ENCODE measurements around the gene ASB11.

DNA sequence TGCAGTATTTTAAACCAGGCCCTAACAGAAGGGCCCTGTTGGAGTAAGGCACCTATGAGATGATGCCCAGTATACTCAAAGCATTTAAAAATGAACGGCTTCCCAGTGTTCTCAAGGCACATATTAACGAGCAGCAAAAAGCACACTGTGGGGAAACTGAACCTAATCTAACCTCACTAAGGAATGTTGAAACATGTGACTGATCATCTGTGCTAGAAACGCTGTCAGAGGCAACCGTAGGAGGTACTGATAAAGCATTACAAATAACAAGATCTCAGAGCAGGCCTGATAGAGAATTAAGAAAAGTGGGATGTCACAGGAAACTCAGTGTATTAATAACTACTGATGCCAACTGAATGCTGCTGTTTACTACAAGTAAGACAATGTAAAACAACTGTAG lies 69.5 kb downstream of the ASB11 start:
- TF ChIP-seq, protein P1, sequence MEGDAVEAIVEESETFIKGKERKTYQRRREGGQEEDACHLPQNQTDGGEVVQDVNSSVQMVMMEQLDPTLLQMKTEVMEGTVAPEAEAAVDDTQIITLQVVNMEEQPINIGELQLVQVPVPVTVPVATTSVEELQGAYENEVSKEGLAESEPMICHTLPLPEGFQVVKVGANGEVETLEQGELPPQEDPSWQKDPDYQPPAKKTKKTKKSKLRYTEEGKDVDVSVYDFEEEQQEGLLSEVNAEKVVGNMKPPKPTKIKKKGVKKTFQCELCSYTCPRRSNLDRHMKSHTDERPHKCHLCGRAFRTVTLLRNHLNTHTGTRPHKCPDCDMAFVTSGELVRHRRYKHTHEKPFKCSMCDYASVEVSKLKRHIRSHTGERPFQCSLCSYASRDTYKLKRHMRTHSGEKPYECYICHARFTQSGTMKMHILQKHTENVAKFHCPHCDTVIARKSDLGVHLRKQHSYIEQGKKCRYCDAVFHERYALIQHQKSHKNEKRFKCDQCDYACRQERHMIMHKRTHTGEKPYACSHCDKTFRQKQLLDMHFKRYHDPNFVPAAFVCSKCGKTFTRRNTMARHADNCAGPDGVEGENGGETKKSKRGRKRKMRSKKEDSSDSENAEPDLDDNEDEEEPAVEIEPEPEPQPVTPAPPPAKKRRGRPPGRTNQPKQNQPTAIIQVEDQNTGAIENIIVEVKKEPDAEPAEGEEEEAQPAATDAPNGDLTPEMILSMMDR (IDR thresholded peaks at IDR 0.05) = no peak
- no peak for TF ChIP-seq POLR2A (IDR thresholded peaks at IDR 0.05)
